DOHH2 (cell line): Measurements from ENCODE around the gene CLEC18B.
"Not testable (repeated sequence)": the region's sequence is repeated elsewhere in the genome, so short reads cannot be mapped to it uniquely, and the experiment has no call there.

ENCODE experiments used
- CTCF ChIP-seq: fragments of 200-600 bp; sonication (generic); IDR thresholded peaks from one replicate; pipeline ENCODE4 v1.5.1; 2014; ENCODE audit warnings: antibody characterized with exemption, mild to moderate bottlenecking, low read depth, low read length; ENCODE audit not compliant: poor library complexity, severe bottlenecking
- EZH2phosphoT487 ChIP-seq: fragments of 200-600 bp; sonication (generic); IDR thresholded peaks from 2 replicates; pipeline ENCODE4 v1.6.1; 2017; ENCODE audit warnings: borderline replicate concordance, mild to moderate bottlenecking, antibody characterized with exemption, low read length, moderate library complexity, mixed read lengths

GRCh38 chr16:74398212-74398895 is 22.9 kb downstream of the CLEC18B start:
- not testable (repeated sequence) for TF ChIP-seq CTCF, EZH2phosphoT487
